Activated CD8-positive, alpha-beta memory T cell treated with anti-CD3 and anti-CD28 coated beads for 24 hours (primary cell): ENCODE data around the gene GOLPH3L.
"Not testable (repeated sequence)": the region's sequence is repeated elsewhere in the genome, so short reads cannot be mapped to it uniquely, and the experiment has no call there.

Experiments
- DNase-seq: peaks from one replicate; pipeline ENCODE4 v3.0.0-alpha.2; 2020

The GOLPH3L gene

DNA sequence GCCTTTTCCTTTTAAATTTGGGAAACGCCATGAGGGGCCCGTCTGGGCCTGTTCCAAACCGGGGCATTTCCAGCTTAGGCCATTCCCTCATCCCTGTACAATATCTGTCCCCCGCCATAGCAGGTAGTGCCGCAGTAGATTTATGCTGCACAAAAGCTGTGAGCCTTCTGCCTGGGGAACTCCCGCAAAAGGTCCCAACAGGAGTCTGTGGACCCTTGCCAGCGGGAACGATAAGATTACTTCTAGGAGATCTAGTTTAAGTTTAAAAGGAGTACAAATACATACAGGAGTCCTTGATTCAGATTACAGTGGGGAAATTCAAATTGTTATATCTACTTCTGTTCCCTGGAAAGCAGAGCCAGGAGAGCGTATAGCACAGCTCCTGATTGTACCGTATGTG lies 42.3 kb downstream of the GOLPH3L start:
- DNase-seq = not testable (repeated sequence)

GRCh38 chr1:150650193-150650592 lies 46.8 kb downstream of the GOLPH3L start:
- no peak for DNase-seq

DNA sequence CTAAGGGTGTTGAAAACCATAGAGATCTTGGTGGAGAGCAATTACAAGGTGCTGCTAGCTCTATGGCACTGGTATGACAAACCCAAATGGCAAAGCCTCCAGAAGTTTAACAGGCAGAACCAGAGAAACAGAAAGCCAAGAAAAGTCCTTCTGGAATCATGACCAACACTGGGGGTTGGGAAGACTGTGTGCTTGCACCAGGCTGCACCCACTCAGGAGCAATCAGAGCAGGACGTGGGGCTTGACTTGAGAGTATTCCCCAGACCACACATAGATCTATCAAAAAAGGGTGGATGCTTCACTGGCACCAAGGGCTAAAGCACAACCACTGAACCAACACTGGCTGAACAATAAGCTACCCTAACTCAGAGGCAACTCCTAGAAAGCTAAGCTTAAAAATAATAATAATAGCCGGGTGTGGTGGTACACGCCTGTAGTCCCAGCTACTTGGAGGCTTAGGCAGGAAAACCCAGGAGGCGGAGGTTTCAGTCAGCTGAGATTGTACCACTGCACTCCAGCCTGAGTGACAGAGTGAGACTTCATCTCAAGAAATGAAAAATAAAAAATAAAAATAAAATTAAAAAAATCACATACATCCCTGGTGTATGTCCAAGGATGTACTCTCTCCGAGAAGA lies 47.4 kb downstream of the GOLPH3L start:
- DNase-seq = no peak

DNA sequence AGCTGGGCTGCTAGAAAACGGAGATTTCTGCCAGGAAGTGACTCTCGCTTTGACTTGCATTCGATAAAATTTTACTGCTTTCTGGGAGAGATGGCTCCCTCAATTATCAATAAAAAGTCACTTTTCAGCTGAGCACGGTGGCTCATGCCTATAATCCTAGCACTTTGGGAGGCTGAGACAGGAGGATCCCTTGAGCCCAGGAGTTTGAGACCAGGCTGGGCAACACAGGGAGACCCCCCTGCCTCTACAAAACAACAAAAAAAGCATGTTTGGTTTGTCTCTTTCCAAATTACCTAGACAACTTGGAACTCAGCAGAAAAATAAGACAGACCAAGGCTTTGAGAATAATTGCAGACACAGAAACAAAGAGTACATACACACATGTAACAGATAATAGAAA lies 54.7 kb downstream of the GOLPH3L start:
- DNase-seq = no peak

GRCh38 chr1:150641126-150641815 lies 55.7 kb downstream of the GOLPH3L start:
- DNase-seq = not testable (repeated sequence)

DNA sequence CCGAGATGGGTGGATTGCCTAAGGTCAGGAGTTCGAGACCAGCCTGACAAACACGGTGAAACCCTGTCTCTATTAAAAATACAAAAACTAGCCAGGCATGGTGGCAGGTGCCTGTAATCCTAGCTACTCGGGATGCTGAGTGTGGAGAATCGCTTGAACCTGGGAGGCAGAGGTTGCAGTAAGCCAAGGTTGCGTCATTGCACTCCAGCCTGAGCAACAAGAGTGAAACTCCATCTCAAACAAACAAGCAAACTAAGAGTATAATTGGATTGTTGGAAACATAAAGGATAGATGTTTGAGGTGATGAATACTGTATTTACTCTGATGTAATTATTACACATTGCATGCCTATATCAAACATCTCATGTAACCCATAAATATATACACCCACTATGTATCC lies 58.5 kb downstream of the GOLPH3L start:
- not testable (repeated sequence) for DNase-seq

DNA sequence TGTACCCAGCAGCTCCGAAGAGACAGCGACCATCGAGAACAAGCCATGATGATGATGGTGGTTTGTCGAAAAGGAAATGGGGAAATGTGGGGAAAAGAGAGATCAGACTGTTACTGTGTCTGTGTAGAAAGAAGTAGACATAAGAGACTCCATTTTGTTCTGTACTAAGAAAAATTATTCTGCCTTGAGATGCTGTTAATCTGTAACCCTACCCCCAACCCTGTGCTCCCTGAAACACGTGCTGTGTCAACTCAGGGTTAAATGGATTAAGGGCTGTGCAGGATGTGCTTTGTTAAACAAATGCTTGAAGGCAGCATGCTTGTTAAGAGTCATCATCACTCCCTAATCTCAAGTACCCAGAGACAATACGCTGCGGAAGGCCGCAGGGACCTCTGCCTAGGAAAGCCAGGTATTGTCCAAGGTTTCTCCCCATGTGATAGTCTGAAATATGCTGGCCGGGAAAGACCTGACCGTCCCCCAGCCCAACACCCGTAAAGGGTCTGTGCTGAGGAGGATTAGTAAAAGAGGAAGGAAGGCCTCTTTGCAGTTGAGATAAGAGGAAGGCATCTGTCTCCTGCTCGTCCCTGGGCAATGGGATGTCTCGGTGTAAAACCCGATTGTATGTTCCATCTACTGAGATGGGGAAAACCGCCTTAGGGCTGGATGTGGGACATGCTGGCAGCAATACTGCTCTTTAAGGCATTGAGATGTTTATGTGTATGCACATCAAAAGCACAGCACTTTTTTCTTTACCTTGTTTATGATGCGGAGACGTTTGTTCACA lies 61.9 kb downstream of the GOLPH3L start:
- DNase-seq = not testable (repeated sequence)

DNA sequence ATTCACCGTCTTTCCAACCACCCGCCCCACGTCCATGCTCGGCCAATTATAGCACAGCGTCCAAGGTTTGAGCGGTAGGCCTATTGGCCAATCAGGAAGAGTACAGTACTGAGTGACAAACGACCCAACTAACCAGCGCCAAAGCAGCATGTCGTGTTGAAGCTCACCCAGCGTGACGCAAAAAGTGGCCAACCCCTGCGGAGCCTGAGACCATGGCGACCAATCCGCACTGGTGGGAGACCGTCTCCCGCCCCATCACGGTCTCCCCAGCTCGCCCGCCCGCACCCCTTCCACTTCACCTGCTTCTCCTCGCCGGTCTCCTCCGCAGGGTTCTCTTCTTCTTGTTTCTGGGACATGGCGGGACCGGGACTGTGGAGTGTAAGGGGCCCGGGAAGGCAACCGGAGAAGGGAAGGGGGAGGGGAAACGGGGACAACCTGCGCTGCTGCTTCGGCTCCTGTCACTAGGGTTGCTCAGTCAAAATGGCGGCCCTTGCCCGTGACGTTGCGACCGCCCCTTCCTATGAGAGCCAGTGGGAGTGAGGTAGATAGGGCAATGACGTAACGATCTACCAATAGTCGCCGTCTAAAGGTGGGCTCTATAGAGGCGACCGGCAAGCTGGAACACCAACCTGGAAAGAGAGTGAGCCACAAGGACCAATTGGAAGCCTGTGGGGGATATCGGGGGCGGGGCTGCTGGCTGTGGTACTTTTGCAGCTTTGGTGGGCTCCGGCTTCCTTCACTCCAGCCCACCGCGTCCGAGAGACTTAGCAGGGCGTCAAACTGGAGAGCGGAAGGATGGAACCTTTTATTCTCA lies 67.6 kb downstream of the GOLPH3L start, which contains the start of gene ENSA:
TSS of gene ENSA (minus strand) at position 498 of the 814 bp plus-strand sequence. CDS start at position 356, 142 bp downstream.
- peak; percentile 97 for DNase-seq

- DNase-seq = no peak
Measured at GRCh38 chr1:150628766-150629114, 68.2 kb downstream of the GOLPH3L start.

DNA sequence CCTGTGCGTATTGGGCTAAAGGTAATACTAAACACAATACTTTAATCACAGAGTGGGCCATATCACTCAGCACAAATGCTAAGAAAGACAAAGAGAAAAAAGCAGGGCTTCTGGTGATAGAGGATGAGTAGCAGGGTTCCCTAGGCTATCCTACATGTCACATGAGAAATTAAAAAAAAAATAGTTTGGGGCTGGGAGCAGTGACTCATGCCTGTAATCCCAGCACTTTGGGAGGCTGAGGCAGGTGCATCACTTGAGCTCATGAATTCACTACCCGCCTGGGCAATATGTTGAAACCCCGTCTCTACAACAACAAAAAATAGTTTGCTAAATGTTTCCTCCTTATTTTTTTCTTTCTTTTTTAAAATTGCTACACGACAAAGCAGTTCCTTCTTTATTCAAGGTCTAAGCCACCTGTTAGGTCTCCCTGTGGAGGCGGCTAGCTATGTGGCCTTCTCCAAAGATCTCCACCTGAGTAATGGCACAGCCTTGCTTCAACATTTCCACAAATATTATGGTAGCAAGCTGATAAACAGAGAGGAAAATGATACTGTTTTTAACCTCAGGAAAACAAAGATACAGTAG lies 69.0 kb downstream of the GOLPH3L start:
- DNase-seq = no peak

DNA sequence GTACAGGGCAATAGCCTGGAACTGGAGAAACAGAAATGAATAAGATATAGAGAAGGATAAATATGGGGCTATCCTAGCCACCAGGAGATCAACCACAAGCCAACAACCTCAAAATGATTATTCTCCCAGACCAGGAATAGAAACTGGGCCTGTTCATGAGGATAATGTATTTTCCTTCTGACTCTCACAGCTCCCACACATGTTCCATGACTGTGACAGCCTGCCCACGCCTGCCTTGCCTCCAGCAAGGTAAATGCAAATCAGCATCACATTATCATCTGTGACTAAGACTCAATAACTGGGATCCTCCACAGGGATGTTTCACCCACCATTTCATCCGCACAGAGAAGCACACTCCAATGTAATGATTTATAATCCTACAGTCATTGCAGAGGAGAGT lies 70.8 kb downstream of the GOLPH3L start:
- DNase-seq = peak; percentile 44

DNA sequence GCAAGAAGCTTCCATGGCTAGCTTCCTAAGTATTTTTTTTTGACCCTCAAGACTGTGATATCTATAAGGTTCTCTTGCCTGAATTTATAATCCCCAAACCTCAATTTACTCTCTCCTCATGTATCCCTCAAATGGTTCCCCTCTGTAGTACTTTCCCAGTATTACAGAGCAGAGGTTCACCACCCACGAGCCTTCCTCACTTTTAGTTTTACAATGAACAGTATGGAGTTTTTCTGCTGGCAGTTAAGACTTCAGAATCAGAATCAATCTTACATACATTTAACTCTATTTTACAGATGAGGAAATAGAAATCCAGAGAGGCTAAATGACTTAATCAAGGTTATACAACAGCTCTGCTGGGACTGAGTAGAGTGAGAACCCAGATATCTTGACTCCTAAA lies 72.4 kb downstream of the GOLPH3L start:
- not testable (repeated sequence) for DNase-seq

- DNase-seq = peak; percentile 38
Measured at GRCh38 chr1:150624134-150624533, 72.8 kb downstream of the GOLPH3L start.

- DNase-seq = peak; percentile 15
Measured at GRCh38 chr1:150622303-150622975, 74.5 kb downstream of the GOLPH3L start.

- peak; percentile 72 for DNase-seq
Measured at GRCh38 chr1:150621497-150622302, 75.3 kb downstream of the GOLPH3L start.

GRCh38 chr1:150620919-150621318 lies 76.0 kb downstream of the GOLPH3L start:
- no peak for DNase-seq

DNA sequence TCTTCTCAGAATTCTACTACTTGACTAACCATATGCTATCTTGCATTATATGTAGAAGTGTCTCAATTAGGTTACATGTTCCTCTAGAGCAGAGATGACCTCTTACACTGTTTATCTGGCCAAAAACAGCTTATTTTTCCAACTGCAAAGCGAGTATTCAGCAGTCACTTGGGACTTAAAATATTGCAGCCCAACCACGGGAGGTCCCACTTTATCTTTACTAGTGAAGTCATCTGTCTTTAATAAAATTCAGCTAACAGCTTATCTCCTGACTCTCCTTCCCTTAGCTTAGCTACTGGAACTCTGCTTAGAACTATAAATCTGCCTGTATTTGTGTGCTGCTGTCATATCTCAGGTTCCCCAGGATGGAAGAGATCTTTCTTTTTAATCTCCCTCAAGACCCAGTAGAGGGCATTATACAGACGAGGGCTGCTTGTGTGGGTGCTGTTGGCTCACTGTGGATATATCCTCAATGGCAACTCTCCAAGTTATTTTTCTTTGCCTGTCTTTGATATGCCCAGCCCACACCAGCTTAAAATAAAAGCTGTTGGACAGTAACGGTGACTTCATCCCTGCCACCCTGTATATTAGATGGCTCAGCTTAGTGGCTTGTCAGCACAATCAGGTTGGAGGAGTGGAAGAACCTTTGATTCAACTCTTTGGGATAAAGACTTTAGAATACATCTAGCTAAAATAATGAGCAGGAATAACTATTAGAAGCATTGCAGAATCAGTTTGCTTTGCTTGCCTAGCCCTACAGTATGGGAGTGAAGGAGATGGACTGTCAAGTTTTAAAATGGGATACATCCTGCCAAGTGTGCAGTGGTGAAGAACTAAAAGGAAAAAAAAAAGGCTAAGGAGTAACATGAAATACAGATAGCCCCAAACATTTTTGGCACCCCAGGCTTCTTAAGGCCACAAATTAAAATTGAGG lies 77.1 kb downstream of the GOLPH3L start:
- no peak for DNase-seq

GRCh38 chr1:150615346-150616201 lies 81.4 kb downstream of the GOLPH3L start:
- DNase-seq = no peak
